WI38 (cell line): Measurements from ENCODE around the gene DPP9.

Experiments used
- H3K4me3 ChIP-seq: 2 replicates; pipeline ENCODE4 v1.5.1; 2011; ENCODE audit warnings: low read depth, mild to moderate bottlenecking, control low read depth, low read length
- CTCF ChIP-seq: IDR thresholded peaks from 2 replicates; pipeline ENCODE4 v1.5.1; 2012; ENCODE audit warnings: low read depth, mild to moderate bottlenecking, control low read depth, low read length

The DPP9 gene

GRCh38 chr19:4699826-4700692, 23.6 kb downstream of the DPP9 start:
- no peak for TF ChIP-seq CTCF
- H3K4me3 ChIP-seq, result no peak overlapping the region

DNA sequence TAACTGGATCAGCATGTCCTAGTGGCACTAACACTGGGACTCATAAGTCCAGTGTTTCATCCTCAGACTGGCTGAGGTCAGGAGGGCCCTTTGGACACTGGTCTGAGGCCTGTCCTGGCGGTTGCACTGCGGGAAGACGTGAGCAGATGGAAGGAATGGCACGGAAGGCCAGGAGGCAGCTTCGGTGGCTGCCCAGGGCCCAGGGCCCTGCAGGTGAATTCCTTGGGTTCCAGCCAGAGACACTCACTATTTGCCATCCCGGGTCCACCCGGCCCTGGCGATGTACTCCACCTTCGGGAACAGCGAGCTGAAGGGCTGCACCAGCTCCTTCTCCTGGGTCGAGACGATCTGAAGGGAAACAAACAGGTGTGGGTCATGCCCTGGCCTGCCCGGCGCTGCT, 26.3 kb downstream of the DPP9 start:
- no peak for TF ChIP-seq CTCF
- H3K4me3 ChIP-seq, result no peak overlapping the region

- H3K4me3 ChIP-seq, result no peak overlapping the region
- no peak for TF ChIP-seq CTCF
These were observed 28.4 kb downstream of the DPP9 start for GRCh38 chr19:4695224-4695731.

GRCh38 chr19:4694211-4694987, 29.2 kb downstream of the DPP9 start:
- TF ChIP-seq CTCF, result no peak
- H3K4me3 ChIP-seq, result no peak overlapping the region

GRCh38 chr19:4693471-4694121, 30.0 kb downstream of the DPP9 start:
- no peak overlapping the region for H3K4me3 ChIP-seq
- no peak for TF ChIP-seq CTCF

GRCh38 chr19:4693078-4693350, 30.6 kb downstream of the DPP9 start:
- no peak overlapping the region for H3K4me3 ChIP-seq

More at GRCh38 chr19:4693078-4693350, 30.6 kb downstream of the DPP9 start:
- TF ChIP-seq CTCF, result no peak
